Activated CD8-positive, alpha-beta T cell treated with anti-CD3 and anti-CD28 coated beads for 36 hours (primary cell): ENCODE results near the gene STING1. TPM values are rescaled to one million over a fixed set of nuclear protein-coding genes. Genes with fewer than 3 reads are reported as not detected.
"Not testable (repeated sequence)": the region's sequence is repeated elsewhere in the genome, so short reads cannot be mapped to it uniquely, and the experiment has no call there.

Experiments used
- ATAC-seq: fragments of 200-7000 bp; cut with Tn5 transposase; one replicate; pipeline ENCODE4 v1.10.0; 2021; ENCODE audit warnings: mild to moderate bottlenecking, moderate library complexity
- CTCF ChIA-PET: fragments of 350-600 bp; sonication (Branson Sonifier 250); formaldehyde crosslinking; loops from one replicate; lab custom pipeline; 2021; ENCODE audit warnings: antibody characterized with exemption; lab: Charles Lee
- POLR2A ChIA-PET: fragments of 350-600 bp; sonication (Branson Sonifier 250); formaldehyde crosslinking; loops from one replicate; lab custom pipeline; 2021; ENCODE audit warnings: antibody characterized with exemption; lab: Charles Lee
- DNase-seq: peaks from one replicate; pipeline ENCODE4 v3.0.0-alpha.2; 2020
- H3K27ac Mint-ChIP-seq: one replicate; pipeline ENCODE4 v1.8.0; 2021; ENCODE audit warnings: mild to moderate bottlenecking, mixed read lengths
- H3K27me3 Mint-ChIP-seq: one replicate; pipeline ENCODE4 v1.8.0; 2021; ENCODE audit warnings: mixed read lengths
- H3K36me3 Mint-ChIP-seq: one replicate; pipeline ENCODE4 v1.8.0; 2021; ENCODE audit warnings: low read depth, mixed read lengths
- H3K4me1 Mint-ChIP-seq: one replicate; pipeline ENCODE4 v1.8.0; 2021; ENCODE audit warnings: low read depth, mixed read lengths
- H3K4me3 Mint-ChIP-seq: one replicate; pipeline ENCODE4 v1.8.0; 2021; ENCODE audit warnings: mild to moderate bottlenecking, moderate library complexity, mixed read lengths
- H3K9me3 Mint-ChIP-seq: one replicate; pipeline ENCODE4 v1.8.0; 2021; ENCODE audit warnings: mixed read lengths
- CTCF ChIP-seq: fragments of 200-600 bp; IDR thresholded peaks from one replicate; pipeline ENCODE4 v1.8.0; 2022; ENCODE audit warnings: antibody characterized with exemption, mild to moderate bottlenecking
- intact Hi-C: fragments of 100-400 bp; cut with micrococcal nuclease; formaldehyde crosslinking; loops from one replicate; pipeline ENCODE4 v1.10.0; 2022
- total RNA-seq, 2 experiments: library from RNA; stranded (reverse); gene quantifications; one replicate each; pipeline ENCODE4 v1.2.3, GENCODE V29; 2021

Gene STING1
- total RNA-seq, 2 experiments from 2014 or later, result 43.7 to 46.3 TPM

GRCh38 chr5:139492700-139493192 lies 10.2 kb upstream of the STING1 start:
- Mint-ChIP-seq H3K4me1 (peaks cover 24% of the 10 kb centered on the region), H3K4me3 (no peak overlapping the region), H3K27ac (no peak overlapping the region), H3K36me3 (no peaks in the 10 kb centered on the region), H3K27me3 (no peaks in the 10 kb centered on the region), H3K9me3 (no peaks in the 10 kb centered on the region)
- TF ChIP-seq CTCF, result no peak
- no peak for DNase-seq
- ChIA-PET CTCF (interaction anchor here (1.3 kb wide), 1 partner anchor 19 kb away, joined by 5 read pairs; no protein-coding TSS in a partner anchor), POLR2A (interaction anchor here (0.7 kb wide), 1 partner anchor 25 kb away, joined by 3 read pairs; no protein-coding TSS in a partner anchor)
- intact Hi-C loops, result no loop called here
- ATAC-seq, result no peak

- no peaks in the 10 kb centered on the region for H3K9me3 Mint-ChIP-seq
- intact Hi-C loops, result no loop called here
- DNase-seq (no peak), ATAC-seq (no peak)
- peak overlapping the region; percentile 25 for H3K27ac Mint-ChIP-seq
- H3K27me3 Mint-ChIP-seq, result no peaks in the 10 kb centered on the region
- POLR2A ChIA-PET, result no interaction called here
- CTCF ChIA-PET, result interaction anchor here (3.0 kb wide), 1 partner anchor 66 kb away, joined by 11 read pairs; no protein-coding TSS in a partner anchor
- TF ChIP-seq CTCF, result no peak
- peaks cover 16% of the 10 kb centered on the region for H3K4me1 Mint-ChIP-seq
- no peaks in the 10 kb centered on the region for H3K36me3 Mint-ChIP-seq
- H3K4me3 Mint-ChIP-seq, result no peak overlapping the region
Measured at GRCh38 chr5:139488260-139488659, 5.7 kb upstream of the STING1 start.

- ATAC-seq, result no peak
- H3K27me3 Mint-ChIP-seq, result no peaks in the 10 kb centered on the region
- intact Hi-C loops, result no loop called here
- POLR2A ChIA-PET, result interaction anchor here (0.7 to 1.0 kb wide), 2 partner anchors 15 to 26 kb away, joined by 3 read pairs; no protein-coding TSS in a partner anchor
- CTCF ChIA-PET, result no interaction called here
- no peaks in the 10 kb centered on the region for H3K9me3 Mint-ChIP-seq
- no peak overlapping the region for H3K4me3 Mint-ChIP-seq
- no peak overlapping the region for H3K27ac Mint-ChIP-seq
- no peak for TF ChIP-seq CTCF
- no peak for DNase-seq
- peaks cover 21% of the 10 kb centered on the region for H3K4me1 Mint-ChIP-seq
- no peaks in the 10 kb centered on the region for H3K36me3 Mint-ChIP-seq
Measured at GRCh38 chr5:139486201-139486600, 3.6 kb upstream of the STING1 start.

- ATAC-seq, H3K9me3 Mint-ChIP-seq, intact Hi-C loops, DNase-seq, H3K27me3 Mint-ChIP-seq: not testable (repeated sequence)
- H3K4me1 Mint-ChIP-seq, result peaks cover 34% of the 10 kb centered on the region
- peak overlapping the region; percentile 80 for H3K4me3 Mint-ChIP-seq
- ChIA-PET POLR2A (interaction anchor here (0.9 to 3.8 kb wide), 15 partner anchors 9 to 116 kb away, joined by 3 to 21 read pairs (median 4); partner anchors contain the start of genes ECSCR, SMIM33 and UBE2D2), CTCF (interaction anchor here (1.1 to 4.6 kb wide), 9 partner anchors 30 to 153 kb away, joined by 3 to 31 read pairs (median 6); partner anchors contain the start of gene DNAJC18)
- H3K27ac Mint-ChIP-seq, result peak overlapping the region; percentile 91
- H3K36me3 Mint-ChIP-seq, result peaks cover 10% of the 10 kb centered on the region
Measured at GRCh38 chr5:139482890-139483208, 291 bp upstream of the STING1 start.

GRCh38 chr5:139481580-139482049 lies 943 bp downstream of the STING1 start:
- DNase-seq, result no peak
- ATAC-seq, result no peak
- ChIA-PET CTCF (interaction anchor here (1.0 to 4.6 kb wide), 16 partner anchors 9 to 154 kb away, joined by 3 to 31 read pairs (median 4); partner anchors contain the start of gene DNAJC18), POLR2A (interaction anchor here (0.9 to 3.8 kb wide), 12 partner anchors 11 to 85 kb away, joined by 3 to 21 read pairs (median 5); partner anchors contain the start of genes DNAJC18, ECSCR and SMIM33)
- Mint-ChIP-seq H3K36me3 (peaks cover 10% of the 10 kb centered on the region), H3K27ac (peak overlapping the region; percentile 91), H3K4me3 (peak overlapping the region; percentile 80), H3K27me3 (no peaks in the 10 kb centered on the region), H3K9me3 (no peaks in the 10 kb centered on the region), H3K4me1 (peaks cover 34% of the 10 kb centered on the region)
- no peak for TF ChIP-seq CTCF
- intact Hi-C loops, result no loop called here
